ENCODE results near the gene TYW1. TPM values are rescaled to one million over a fixed set of nuclear protein-coding genes. Genes with fewer than 3 reads are reported as not detected.
"Not testable (repeated sequence)": the region's sequence is repeated elsewhere in the genome, so short reads cannot be mapped to it uniquely, and the experiment has no call there.

Gene TYW1
- total and polyA plus RNA-seq, 2 of the 8 experiments (the other 6 are each of a cell fraction or from before 2014, with no cell fraction given) = 8.8 to 16.2 TPM

DNA sequence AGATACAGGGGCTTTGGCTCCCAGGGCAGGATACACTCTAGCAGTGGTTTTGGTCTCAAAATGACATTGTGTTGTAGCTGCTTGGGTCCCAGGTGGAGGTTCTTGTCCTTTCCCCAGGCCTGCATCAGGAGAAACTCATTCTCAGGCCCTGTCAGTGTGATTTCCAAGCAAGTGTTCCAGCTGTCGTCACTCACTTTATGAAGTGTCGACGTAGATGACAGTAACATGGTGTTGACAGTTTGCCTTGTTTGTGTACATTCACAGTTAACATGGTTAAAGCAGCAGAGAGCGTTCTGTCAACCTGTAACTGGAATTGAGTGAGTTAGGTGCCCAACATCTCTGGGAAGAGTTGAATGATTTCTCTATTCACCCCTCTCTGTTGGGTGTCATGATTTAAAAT is 86.2 kb downstream of the TYW1 start:
- H2BK12ac ChIP-seq (ENCODE audit: low read depth, low read length); H2AK5ac ChIP-seq (ENCODE audit: low read depth, low read length); H4K5ac ChIP-seq (ENCODE audit: insufficient read length, low read depth, low read length); H3K79me2 ChIP-seq (ENCODE audit: control insufficient read depth in 1 of 2, insufficient read depth in 2 of 2, low read length in 2 of 2); POLR2A ChIA-PET (ENCODE audit: partially characterized antibody); H2BK20ac ChIP-seq (ENCODE audit: low read length); H3K9ac ChIP-seq (replicated peaks in 1 of 4; ENCODE audit: extremely low read depth in 1 of 4, low read depth in 3 of 4, low read length in 3 of 4); H3K4ac ChIP-seq (replicated peaks; ENCODE audit: insufficient read length, low read depth, low read length); H3K4me2 ChIP-seq (ENCODE audit: insufficient read depth in 1 of 2, low read depth in 2 of 2, low read length in 2 of 2); H3K56ac ChIP-seq (replicated peaks; ENCODE audit: insufficient read length, low read depth, low read length); H2AFZ ChIP-seq (ENCODE audit: low read length); FAIRE-seq; H4K8ac ChIP-seq (ENCODE audit: extremely low read depth, insufficient read depth, low read length); H2BK120ac ChIP-seq (replicated peaks; ENCODE audit: low read depth, low read length); H3K4me3 ChIP-seq (ENCODE audit: extremely low read depth in 1 of 4, insufficient read depth in 2 of 4, low read depth in 3 of 4, low read length in 4 of 4); H4K20me1 ChIP-seq (replicated peaks in 1 of 2; ENCODE audit: control insufficient read depth in 1 of 2, insufficient read depth in 2 of 2, low read length in 2 of 2); H3K18ac ChIP-seq (ENCODE audit: extremely low read depth, low read length); H3K23me2 ChIP-seq (ENCODE audit: low read depth, low read length); H3K27ac ChIP-seq (ENCODE audit: low read depth, low read length); H3K27me3 ChIP-seq (replicated peaks in 1 of 4; ENCODE audit: control insufficient read depth in 3 of 4, extremely low read depth in 1 of 4, insufficient read depth in 3 of 4, low read length in 3 of 4); H3K4me1 ChIP-seq (replicated peaks in 1 of 4; ENCODE audit: control insufficient read depth in 3 of 4, insufficient read depth in 4 of 4, low read length in 3 of 4); H2BK5ac ChIP-seq (ENCODE audit: low read depth, low read length); H3K79me1 ChIP-seq (ENCODE audit: low read depth, low read length); CTCF ChIA-PET (ENCODE audit: partially characterized antibody); H3K23ac ChIP-seq (ENCODE audit: insufficient read length); H4K91ac ChIP-seq (replicated peaks; ENCODE audit: insufficient read length, low read length); H3K9me3 ChIP-seq (ENCODE audit: insufficient read depth in 2 of 2, low read depth in 1 of 2, low read length in 1 of 2); H3K36me3 ChIP-seq (ENCODE audit: control insufficient read depth in 2 of 4, insufficient read depth in 4 of 4, low read length in 3 of 4); H3K14ac ChIP-seq (ENCODE audit: insufficient read length); DNase-seq (ENCODE audit: low read depth in 1 of 2, low spot score in 2 of 2): not testable (repeated sequence)
- WGBS, 2 experiments (ENCODE audit: extremely low coverage in 1 of 2, insufficient coverage in 1 of 2, insufficient read length in 1 of 2, insufficient replicate concordance in 2 of 2, low coverage in 1 of 2, low lambda C conversion rate in 2 of 2, missing lambda C conversion rate in 1 of 2) = 93% methylated on average over 4 of the region's 4 CpGs; no CpG with 5 or more reads in 1 of the 2 experiments
- H2BK15ac ChIP-seq (ENCODE audit: low read length) = 0 out of 2 replicates have a peak overlapping the region, but pooled peaks have one; percentile 65

DNA sequence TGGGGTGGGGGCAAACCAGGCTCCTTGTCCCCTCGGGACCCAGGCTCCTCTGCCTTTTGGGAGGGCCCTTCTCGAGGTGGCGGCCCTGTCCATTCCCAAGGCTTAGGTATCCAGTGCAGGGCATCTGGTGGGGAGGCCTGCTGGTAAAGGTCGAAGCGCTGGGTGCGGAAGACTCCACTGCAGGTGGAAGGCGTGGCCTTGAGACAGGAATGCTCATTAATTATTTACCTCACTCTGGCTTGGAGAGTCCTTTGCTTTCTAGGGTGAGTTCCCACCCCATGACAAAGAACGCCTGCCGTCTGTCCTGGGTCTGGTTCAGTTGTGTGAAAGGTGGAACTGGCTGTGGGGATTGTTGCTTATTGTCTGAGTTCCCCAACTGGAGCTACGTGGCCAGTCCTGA is 92.6 kb downstream of the TYW1 start:
- WGBS, 2 experiments (ENCODE audit: extremely low coverage in 1 of 2, insufficient coverage in 1 of 2, insufficient read length in 1 of 2, insufficient replicate concordance in 2 of 2, low coverage in 1 of 2, low lambda C conversion rate in 2 of 2, missing lambda C conversion rate in 1 of 2) = 77% methylated on average over 10 of the region's 10 CpGs; no CpG with 5 or more reads in 1 of the 2 experiments
- FAIRE-seq = peak; percentile 93
- POLR2A ChIA-PET (ENCODE audit: partially characterized antibody) = not testable (repeated sequence)

More for the DNA sequence above, 92.6 kb downstream of the TYW1 start:
- H2BK20ac ChIP-seq (ENCODE audit: low read length); H3K23me2 ChIP-seq (ENCODE audit: low read depth, low read length); H3K14ac ChIP-seq (ENCODE audit: insufficient read length); H3K27ac ChIP-seq (ENCODE audit: low read depth, low read length); H3K56ac ChIP-seq (replicated peaks; ENCODE audit: insufficient read length, low read depth, low read length); H3K27me3 ChIP-seq (replicated peaks in 1 of 4; ENCODE audit: control insufficient read depth in 3 of 4, extremely low read depth in 1 of 4, insufficient read depth in 3 of 4, low read length in 3 of 4); H3K4ac ChIP-seq (replicated peaks; ENCODE audit: insufficient read length, low read depth, low read length); H3K79me1 ChIP-seq (ENCODE audit: low read depth, low read length); H2BK12ac ChIP-seq (ENCODE audit: low read depth, low read length); H4K91ac ChIP-seq (replicated peaks; ENCODE audit: insufficient read length, low read length); H2BK120ac ChIP-seq (replicated peaks; ENCODE audit: low read depth, low read length); H3K9me3 ChIP-seq (ENCODE audit: insufficient read depth in 2 of 2, low read depth in 1 of 2, low read length in 1 of 2); H3K79me2 ChIP-seq (ENCODE audit: control insufficient read depth in 1 of 2, insufficient read depth in 2 of 2, low read length in 2 of 2); H3K36me3 ChIP-seq (ENCODE audit: control insufficient read depth in 2 of 4, insufficient read depth in 4 of 4, low read length in 3 of 4); H2AK5ac ChIP-seq (ENCODE audit: low read depth, low read length); H3K4me1 ChIP-seq (replicated peaks in 1 of 4; ENCODE audit: control insufficient read depth in 3 of 4, insufficient read depth in 4 of 4, low read length in 3 of 4); H3K9ac ChIP-seq (replicated peaks in 1 of 4; ENCODE audit: extremely low read depth in 1 of 4, low read depth in 3 of 4, low read length in 3 of 4); H3K23ac ChIP-seq (ENCODE audit: insufficient read length); H4K5ac ChIP-seq (ENCODE audit: insufficient read length, low read depth, low read length); H4K20me1 ChIP-seq (replicated peaks in 1 of 2; ENCODE audit: control insufficient read depth in 1 of 2, insufficient read depth in 2 of 2, low read length in 2 of 2); H3K4me2 ChIP-seq (ENCODE audit: insufficient read depth in 1 of 2, low read depth in 2 of 2, low read length in 2 of 2); H3K4me3 ChIP-seq (ENCODE audit: extremely low read depth in 1 of 4, insufficient read depth in 2 of 4, low read depth in 3 of 4, low read length in 4 of 4); H3K18ac ChIP-seq (ENCODE audit: extremely low read depth, low read length); CTCF ChIA-PET (ENCODE audit: partially characterized antibody); H2AFZ ChIP-seq (ENCODE audit: low read length); H2BK5ac ChIP-seq (ENCODE audit: low read depth, low read length); H2BK15ac ChIP-seq (ENCODE audit: low read length): not testable (repeated sequence)
- peak in 1 of 2 experiments; percentile 50 for DNase-seq (ENCODE audit: low read depth in 1 of 2, low spot score in 2 of 2)
- H4K8ac ChIP-seq (ENCODE audit: extremely low read depth, insufficient read depth, low read length) = peak overlapping the region; percentile 68; the same call in 1 of the 2 replicates

Measured in H1 (cell line).